SIG-M5 treated with dmso at 0.1 percent for 504 hours (cell line): ENCODE results near the gene GRID2.

Source experiments
- DNase-seq: peaks from one replicate; lab custom pipeline; 2025; ENCODE audit not compliant: unreplicated experiment; lab: John Stamatoyannopoulos, UW

GRID2 gene

GRCh38 chr4:93730251-93730650 lies 1426.5 kb downstream of the GRID2 start:
- no peak for DNase-seq

- no peak for DNase-seq
Measured at GRCh38 chr4:93730760-93731159, 1427.0 kb downstream of the GRID2 start.

- no peak for DNase-seq
Measured at GRCh38 chr4:93731456-93731855, 1427.7 kb downstream of the GRID2 start.

GRCh38 chr4:93732509-93732908 lies 1428.7 kb downstream of the GRID2 start:
- no peak for DNase-seq

- DNase-seq = no peak
Measured at GRCh38 chr4:93740890-93741289, 1437.1 kb downstream of the GRID2 start.

GRCh38 chr4:93743022-93743421 lies 1439.3 kb downstream of the GRID2 start:
- no peak for DNase-seq

- no peak for DNase-seq
Measured at GRCh38 chr4:93743635-93744034, 1439.9 kb downstream of the GRID2 start.

GRCh38 chr4:93744961-93745360 lies 1441.2 kb downstream of the GRID2 start:
- DNase-seq = no peak

GRCh38 chr4:93746031-93746430 lies 1442.3 kb downstream of the GRID2 start:
- no peak for DNase-seq

- no peak for DNase-seq
Measured at GRCh38 chr4:93747220-93747619, 1443.5 kb downstream of the GRID2 start.

GRCh38 chr4:93748373-93749291 lies 1444.9 kb downstream of the GRID2 start:
- DNase-seq = no peak

GRCh38 chr4:93749292-93749761 lies 1445.6 kb downstream of the GRID2 start:
- DNase-seq = no peak

- DNase-seq = no peak
Measured at GRCh38 chr4:93751411-93751810, 1447.6 kb downstream of the GRID2 start.

- DNase-seq = no peak
Measured at GRCh38 chr4:93756101-93756500, 1452.3 kb downstream of the GRID2 start.

GRCh38 chr4:93759506-93759905 lies 1455.7 kb downstream of the GRID2 start:
- peak; percentile 2 for DNase-seq

- no peak for DNase-seq
Measured at GRCh38 chr4:93760284-93760683, 1456.5 kb downstream of the GRID2 start.

- no peak for DNase-seq
Measured at GRCh38 chr4:93761286-93761685, 1457.5 kb downstream of the GRID2 start.

- DNase-seq = peak; percentile 33
Measured at GRCh38 chr4:93764639-93765246, 1461.0 kb downstream of the GRID2 start.

GRCh38 chr4:93767917-93768316 lies 1464.2 kb downstream of the GRID2 start:
- DNase-seq = no peak

GRCh38 chr4:93770201-93770600 lies 1466.4 kb downstream of the GRID2 start:
- DNase-seq = no peak

- DNase-seq = no peak
Measured at GRCh38 chr4:93771640-93772411, 1468.1 kb downstream of the GRID2 start.

- no peak for DNase-seq
Measured at GRCh38 chr4:93772858-93773257, 1469.1 kb downstream of the GRID2 start.
